ENCODE measurements around the gene CDKAL1.

Gene CDKAL1

DNA sequence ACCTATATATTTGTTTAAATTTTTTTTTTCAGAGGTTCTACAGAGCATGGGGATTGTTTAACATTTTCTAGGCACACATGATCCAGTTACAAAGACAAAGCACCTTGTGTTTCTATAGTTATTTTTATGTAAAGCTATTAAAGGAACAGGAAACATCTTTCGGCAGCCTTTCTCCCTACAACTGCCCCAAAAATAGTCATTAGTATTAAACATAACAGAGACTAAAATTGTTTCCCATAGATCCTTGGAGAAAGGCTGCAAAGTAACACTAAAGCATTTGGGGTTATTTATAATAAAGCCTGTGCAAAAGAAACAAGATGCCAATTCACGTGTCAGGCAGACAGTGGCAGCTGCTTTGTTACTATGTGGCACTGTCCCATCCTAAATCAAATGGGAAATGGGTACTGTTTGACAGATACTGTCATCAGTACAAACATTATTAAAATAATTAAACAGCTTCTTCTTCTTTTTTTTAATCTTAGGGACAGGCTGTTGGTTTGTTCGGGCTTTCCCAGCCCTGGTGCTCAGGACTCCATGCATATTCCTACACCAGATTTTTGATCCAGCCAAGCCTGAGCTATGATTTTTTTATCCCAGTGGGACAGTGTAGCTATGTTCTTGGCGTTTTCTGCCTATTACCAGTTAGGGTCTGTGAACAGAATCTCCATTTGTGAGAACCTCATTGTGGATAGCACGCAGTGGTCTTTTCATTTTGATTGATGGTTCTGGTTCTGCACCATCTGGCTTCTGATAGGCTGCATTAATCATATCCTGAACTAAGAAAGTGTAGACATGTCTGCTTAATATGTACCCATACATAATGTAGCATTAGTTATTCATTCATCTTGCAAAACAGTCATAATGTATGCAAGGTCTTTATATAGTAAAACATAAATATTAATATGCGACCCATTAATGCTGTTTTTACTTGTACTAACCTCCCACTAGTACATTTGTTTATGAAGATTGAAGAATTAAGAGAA, 598.9 kb downstream of the CDKAL1 start:
- no peak overlapping the region for H3K9ac ChIP-seq (ENCODE audit: low read length)

DNA sequence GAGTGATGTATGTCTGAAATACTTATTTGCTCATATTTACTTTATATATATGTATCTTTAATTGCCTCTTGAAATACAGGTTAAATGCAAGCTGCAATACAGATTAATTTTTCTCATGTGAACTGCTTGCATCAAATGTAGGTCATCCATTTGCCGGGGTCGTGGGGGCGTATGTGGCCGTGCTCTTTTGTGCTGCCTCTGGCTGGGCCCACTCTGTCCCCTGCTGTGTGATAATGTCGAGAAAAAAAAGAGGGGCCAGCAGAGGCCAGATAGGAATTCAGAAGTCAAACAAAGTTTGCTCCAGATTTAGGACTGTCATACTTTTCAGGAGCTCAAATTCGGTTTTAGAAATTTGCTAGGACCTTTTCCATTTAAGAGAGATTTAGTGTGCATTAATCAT, 599.6 kb downstream of the CDKAL1 start:
- Histone ChIP-seq H3K4me2 (ENCODE audit: low read length) (no peak overlapping the region), H3K9me3 (ENCODE audit: insufficient read depth, low read length) (no peaks in the 10 kb centered on the region), H3K79me2 (ENCODE audit: low read length) (no peaks in the 10 kb centered on the region), H3K9ac (ENCODE audit: low read length) (no peak overlapping the region), H3K27ac (ENCODE audit: low read length) (no peak overlapping the region), H3K4me3 (ENCODE audit: low read length) (no peak overlapping the region), H4K20me1 (ENCODE audit: insufficient read depth, low read length) (no peaks in the 10 kb centered on the region), H3K4me1 (ENCODE audit: low read length) (no peaks in the 10 kb centered on the region), H2AFZ (ENCODE audit: low read depth, low read length) (no peak overlapping the region), H3K36me3 (replicated peaks; ENCODE audit: low read depth, low read length) (no peaks in the 10 kb centered on the region), H3K27me3 (ENCODE audit: low read depth, low read length) (no peaks in the 10 kb centered on the region)
- TF ChIP-seq, protein P1, sequence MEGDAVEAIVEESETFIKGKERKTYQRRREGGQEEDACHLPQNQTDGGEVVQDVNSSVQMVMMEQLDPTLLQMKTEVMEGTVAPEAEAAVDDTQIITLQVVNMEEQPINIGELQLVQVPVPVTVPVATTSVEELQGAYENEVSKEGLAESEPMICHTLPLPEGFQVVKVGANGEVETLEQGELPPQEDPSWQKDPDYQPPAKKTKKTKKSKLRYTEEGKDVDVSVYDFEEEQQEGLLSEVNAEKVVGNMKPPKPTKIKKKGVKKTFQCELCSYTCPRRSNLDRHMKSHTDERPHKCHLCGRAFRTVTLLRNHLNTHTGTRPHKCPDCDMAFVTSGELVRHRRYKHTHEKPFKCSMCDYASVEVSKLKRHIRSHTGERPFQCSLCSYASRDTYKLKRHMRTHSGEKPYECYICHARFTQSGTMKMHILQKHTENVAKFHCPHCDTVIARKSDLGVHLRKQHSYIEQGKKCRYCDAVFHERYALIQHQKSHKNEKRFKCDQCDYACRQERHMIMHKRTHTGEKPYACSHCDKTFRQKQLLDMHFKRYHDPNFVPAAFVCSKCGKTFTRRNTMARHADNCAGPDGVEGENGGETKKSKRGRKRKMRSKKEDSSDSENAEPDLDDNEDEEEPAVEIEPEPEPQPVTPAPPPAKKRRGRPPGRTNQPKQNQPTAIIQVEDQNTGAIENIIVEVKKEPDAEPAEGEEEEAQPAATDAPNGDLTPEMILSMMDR (IDR thresholded peaks at IDR 0.05; ENCODE audit: low read depth, low read length), result no peak
- TF ChIP-seq EZH2phosphoT487 (IDR thresholded peaks at IDR 0.05; ENCODE audit: low read depth), result no peak

More for the DNA sequence above, 598.9 kb downstream of the CDKAL1 start:
- Histone ChIP-seq H3K9me3 (ENCODE audit: insufficient read depth, low read length) (no peaks in the 10 kb centered on the region), H2AFZ (ENCODE audit: low read depth, low read length) (no peak overlapping the region), H3K27me3 (ENCODE audit: low read depth, low read length) (no peaks in the 10 kb centered on the region), H3K4me2 (ENCODE audit: low read length) (no peak overlapping the region), H3K4me1 (ENCODE audit: low read length) (no peaks in the 10 kb centered on the region), H3K36me3 (replicated peaks; ENCODE audit: low read depth, low read length) (no peaks in the 10 kb centered on the region), H3K27ac (ENCODE audit: low read length) (no peak overlapping the region), H4K20me1 (ENCODE audit: insufficient read depth, low read length) (no peaks in the 10 kb centered on the region), H3K4me3 (ENCODE audit: low read length) (no peak overlapping the region), H3K79me2 (ENCODE audit: low read length) (no peaks in the 10 kb centered on the region)
- TF ChIP-seq, protein P1 (IDR thresholded peaks at IDR 0.05; ENCODE audit: low read depth, low read length), result no peak
- TF ChIP-seq EZH2phosphoT487 (IDR thresholded peaks at IDR 0.05; ENCODE audit: low read depth), result no peak

DNA sequence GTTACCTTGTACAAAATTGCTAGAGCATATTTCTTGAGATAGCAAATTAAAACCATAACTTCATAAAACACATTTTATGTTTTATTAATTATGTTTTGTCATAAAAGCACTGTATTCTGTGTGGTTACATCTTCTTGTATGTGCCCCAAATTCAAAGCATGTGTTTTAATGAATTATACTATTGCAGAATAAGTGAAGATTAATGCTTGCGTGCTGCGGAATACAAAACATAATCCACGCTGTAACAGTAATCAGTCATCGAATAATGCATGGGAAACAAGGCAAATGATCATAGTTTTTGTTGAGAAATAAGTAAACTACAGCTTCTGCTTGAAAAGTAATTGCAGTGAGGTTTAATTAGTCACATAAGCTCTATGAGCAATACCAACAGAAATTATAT, 600.1 kb downstream of the CDKAL1 start:
- no peak overlapping the region for H3K4me3 ChIP-seq (ENCODE audit: low read length)
- H2AFZ ChIP-seq (ENCODE audit: low read depth, low read length), result no peak overlapping the region
- no peak overlapping the region for H3K27ac ChIP-seq (ENCODE audit: low read length)
- no peaks in the 10 kb centered on the region for H3K4me1 ChIP-seq (ENCODE audit: low read length)
- no peaks in the 10 kb centered on the region for H3K36me3 ChIP-seq (replicated peaks; ENCODE audit: low read depth, low read length)
- H3K79me2 ChIP-seq (ENCODE audit: low read length), result no peaks in the 10 kb centered on the region
- no peaks in the 10 kb centered on the region for H3K27me3 ChIP-seq (ENCODE audit: low read depth, low read length)
- TF ChIP-seq, protein P1 (IDR thresholded peaks at IDR 0.05; ENCODE audit: low read depth, low read length), result no peak
- no peak for TF ChIP-seq EZH2phosphoT487 (IDR thresholded peaks at IDR 0.05; ENCODE audit: low read depth)
- H3K9ac ChIP-seq (ENCODE audit: low read length), result no peak overlapping the region
- H3K4me2 ChIP-seq (ENCODE audit: low read length), result no peak overlapping the region
- no peaks in the 10 kb centered on the region for H4K20me1 ChIP-seq (ENCODE audit: insufficient read depth, low read length)
- H3K9me3 ChIP-seq (ENCODE audit: insufficient read depth, low read length), result no peaks in the 10 kb centered on the region

DNA sequence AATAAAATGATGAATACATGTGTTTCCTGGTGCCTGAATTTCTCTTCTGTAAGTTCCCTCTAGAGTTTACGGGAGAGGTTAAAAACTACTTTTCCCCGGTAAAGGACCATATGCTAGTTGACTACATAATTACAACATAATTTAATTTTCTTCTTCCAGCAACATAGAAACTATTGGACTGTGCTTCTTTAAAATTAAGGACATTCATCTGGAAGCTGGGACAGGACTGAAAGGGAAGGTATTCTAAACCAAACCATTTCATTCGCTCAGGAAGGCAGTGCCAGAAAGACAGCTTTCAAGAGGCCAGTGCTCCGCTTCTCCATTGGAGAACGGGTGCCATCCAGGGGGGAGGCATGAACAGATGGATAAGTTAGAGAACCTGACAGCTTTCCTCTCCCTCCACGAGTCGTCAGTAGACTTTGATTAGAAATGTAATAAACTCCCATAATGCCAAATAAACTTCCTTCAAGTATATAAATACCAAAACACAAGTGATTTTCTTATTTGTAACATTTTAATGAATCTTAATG, 601.3 kb downstream of the CDKAL1 start:
- Histone ChIP-seq H3K4me2 (ENCODE audit: low read length) (no peak overlapping the region), H3K4me1 (ENCODE audit: low read length) (no peaks in the 10 kb centered on the region), H3K9me3 (ENCODE audit: insufficient read depth, low read length) (no peaks in the 10 kb centered on the region), H2AFZ (ENCODE audit: low read depth, low read length) (no peak overlapping the region), H3K27me3 (ENCODE audit: low read depth, low read length) (no peaks in the 10 kb centered on the region), H3K27ac (ENCODE audit: low read length) (no peak overlapping the region), H3K79me2 (ENCODE audit: low read length) (no peaks in the 10 kb centered on the region), H4K20me1 (ENCODE audit: insufficient read depth, low read length) (no peaks in the 10 kb centered on the region), H3K36me3 (replicated peaks; ENCODE audit: low read depth, low read length) (no peaks in the 10 kb centered on the region), H3K9ac (ENCODE audit: low read length) (no peak overlapping the region), H3K4me3 (ENCODE audit: low read length) (no peak overlapping the region)
- TF ChIP-seq, protein P1 (IDR thresholded peaks at IDR 0.05; ENCODE audit: low read depth, low read length), result no peak
- TF ChIP-seq EZH2phosphoT487 (IDR thresholded peaks at IDR 0.05; ENCODE audit: low read depth), result no peak
